CD4-positive, alpha-beta T cell treated with Interleukin-2 at 100 ng/mL for 4 hours (primary cell): ENCODE measurements around the gene CCDC43.
"Not testable (repeated sequence)": the region's sequence is repeated elsewhere in the genome, so short reads cannot be mapped to it uniquely, and the experiment has no call there.

Experiments used
- DNase-seq: peaks from one replicate; pipeline ENCODE4 v3.0.0-alpha.2; 2020; ENCODE audit warnings: low spot score

CCDC43 gene

DNA sequence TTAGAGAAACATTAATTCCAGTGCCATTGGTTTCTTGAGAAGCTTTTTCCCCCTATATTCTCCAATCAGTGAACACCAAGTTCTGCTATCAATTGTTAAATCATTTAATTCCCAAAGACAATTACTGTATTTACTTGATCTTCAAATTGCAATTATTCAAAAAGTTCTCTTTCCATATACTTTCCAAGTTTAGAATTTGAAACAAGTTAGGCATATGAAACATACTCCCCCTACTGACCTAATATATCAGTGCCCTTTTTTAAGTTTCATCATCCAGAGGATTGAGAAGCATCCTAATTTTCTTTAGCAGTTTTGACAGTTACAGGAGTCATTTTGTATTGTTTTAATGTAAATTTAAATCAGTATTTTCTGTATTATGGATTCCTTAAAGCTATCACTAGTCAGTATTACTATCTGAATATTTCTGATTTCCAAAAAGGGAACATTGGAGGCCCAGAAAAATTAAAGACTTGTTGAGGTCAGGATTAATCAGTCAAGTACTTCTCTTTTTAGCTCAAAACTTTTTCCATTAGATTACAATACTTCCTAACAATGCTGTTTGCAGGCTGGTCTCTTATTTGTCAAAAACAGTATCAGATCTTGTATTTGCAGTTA, 17.0 kb downstream of the CCDC43 start:
- DNase-seq, result no peak

DNA sequence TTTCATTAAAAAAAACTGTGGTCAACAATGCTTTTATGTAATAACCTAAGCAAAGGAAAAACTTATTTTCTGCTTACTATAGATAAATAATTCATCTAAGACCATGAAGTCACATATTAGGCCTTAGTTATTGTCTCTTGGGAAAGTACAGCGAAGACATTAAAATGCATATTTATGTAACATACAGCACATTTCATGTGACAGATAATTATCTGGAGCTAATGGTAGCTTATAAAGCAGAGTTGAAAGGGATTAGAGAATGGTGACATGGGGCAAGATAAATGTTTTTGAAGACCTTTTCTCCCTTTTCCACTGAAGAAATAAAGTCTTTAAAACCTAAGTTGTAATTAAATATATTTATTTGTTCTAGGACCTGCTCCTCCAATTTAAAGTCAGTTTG, 23.6 kb downstream of the CCDC43 start:
- no peak for DNase-seq

DNA sequence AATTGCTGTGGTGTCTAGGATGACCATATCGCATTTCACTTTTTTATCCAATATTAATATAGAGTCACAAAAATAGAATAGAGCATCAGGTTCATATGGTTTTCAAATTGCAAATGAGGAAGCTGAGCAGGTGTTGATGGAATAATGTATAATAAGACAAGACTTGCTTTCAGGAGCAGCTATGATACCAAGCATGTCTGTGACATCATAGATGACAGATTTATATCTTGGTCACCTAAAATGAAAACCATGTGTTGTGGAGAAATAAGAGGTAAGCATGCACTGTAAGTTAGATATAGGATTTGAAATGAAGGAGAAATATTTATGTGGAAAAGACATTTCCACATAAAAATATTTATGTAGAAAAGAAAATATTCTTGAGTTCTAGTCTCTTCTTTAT, 24.7 kb downstream of the CCDC43 start:
- DNase-seq, result no peak

DNA sequence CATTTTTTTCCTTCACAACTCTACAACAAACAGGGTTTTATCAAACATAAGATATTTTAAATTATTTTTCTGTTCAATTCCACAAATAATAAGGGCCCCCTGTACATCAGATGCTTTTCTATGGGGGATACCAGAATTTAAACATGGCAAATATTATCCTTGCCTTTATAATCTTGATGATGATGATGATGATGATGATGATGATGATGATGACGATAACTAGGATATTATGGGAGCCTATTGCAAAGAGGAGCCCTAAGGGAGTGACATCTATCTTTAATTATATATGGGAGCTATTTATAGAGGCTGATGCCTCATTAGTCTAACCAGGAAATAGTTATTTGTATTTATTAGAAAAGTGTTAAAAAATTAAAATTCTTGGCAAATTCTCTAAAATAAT, 26.5 kb downstream of the CCDC43 start:
- DNase-seq, result no peak

DNA sequence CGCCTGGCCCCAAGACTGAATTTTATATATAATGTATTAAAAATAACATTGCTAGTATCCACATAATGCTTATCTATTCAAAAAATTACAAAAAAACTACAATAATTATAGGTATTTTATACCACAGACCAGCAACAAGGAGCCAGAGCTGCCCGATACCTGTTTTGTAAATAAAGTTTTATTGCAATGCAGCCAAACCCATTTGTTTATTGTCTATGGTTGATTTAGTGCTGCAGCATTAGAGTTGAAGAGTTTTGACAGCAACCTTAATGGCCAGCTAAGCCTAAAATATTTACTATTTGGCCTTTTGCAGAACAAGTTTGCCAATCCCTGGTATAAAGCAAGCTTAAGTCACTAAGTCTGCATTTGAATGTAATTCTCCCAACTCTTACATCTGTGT, 27.7 kb downstream of the CCDC43 start:
- no peak for DNase-seq

DNA sequence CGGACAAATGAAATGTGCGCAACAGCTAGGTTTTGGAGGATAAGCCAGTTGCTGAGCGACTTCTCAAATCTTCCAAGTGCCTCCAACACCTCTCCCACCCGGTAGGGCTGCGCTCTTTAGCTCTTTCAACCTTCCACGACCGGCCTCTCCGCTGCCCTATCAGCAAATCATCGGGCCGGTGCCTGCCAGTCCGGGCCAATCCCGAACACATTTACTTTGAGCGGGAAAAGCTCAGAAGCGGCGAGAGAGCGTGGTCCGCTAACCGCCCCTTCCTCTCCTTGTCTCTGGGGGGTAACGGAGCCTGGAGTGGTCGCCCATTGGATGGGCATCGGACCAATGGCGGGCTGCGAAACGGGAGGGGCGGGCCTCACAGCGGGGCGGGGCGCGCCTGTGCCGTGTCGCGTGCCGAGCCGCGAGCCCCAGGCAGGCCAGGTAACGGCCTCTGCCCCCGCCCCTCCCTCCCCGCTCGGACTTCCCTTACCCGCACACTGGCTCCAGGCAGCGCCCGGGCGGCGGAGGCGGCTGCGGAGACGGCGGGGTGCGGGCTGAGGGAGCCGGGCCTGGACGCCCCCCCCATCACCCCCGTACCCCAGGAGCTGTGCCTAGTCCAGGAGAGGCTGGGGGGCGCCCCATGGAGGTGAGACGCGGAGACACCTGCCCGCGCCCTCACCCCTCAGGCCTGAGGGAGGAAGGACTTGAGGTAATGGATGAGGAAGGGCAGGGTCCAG, 33.4 kb downstream of the CCDC43 start, which contains the start of gene MEIOC:
TSS of gene MEIOC (plus strand) at position 486 of the 728 bp plus-strand sequence. CDS start at position 632, 146 bp downstream.
- DNase-seq, result peak; percentile 1

DNA sequence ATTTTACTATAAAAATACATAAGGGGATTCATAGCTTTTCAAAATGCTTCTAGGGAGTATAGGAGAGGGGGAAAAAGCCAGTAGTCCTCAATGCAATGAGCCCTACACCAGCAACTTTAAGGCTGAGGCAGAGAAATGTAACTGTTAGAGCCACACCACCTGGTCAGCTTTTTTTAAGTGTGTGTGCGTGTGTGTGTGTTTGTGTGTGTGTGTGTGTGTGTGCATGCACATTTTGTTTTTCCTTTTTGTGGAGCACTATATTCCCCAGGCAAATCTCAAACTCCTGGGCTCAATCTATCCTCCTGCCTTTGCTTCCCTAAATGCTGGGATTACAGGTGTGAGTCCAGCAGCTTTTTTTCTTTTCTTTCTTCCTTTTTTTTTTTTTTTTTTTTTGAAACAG, 35.6 kb downstream of the CCDC43 start:
- DNase-seq, result no peak

DNA sequence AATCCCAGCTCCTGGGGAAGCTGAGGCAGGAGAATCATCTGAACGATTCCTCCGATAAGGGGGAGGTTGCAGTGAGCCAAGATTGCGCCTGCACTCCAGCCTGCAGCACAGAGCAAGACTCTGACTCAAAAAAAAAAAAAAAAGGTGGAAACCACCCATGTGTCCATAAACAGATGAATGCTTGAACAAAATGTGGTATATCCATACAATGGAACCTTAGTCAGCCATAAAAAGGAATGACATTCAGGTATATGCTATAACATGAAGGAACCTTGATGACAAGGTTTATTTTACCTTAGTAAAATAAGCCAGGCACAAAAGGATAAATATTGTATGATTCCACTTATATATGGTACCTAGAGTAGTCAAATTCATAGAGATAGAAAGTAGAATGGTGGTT, 36.2 kb downstream of the CCDC43 start:
- no peak for DNase-seq

DNA sequence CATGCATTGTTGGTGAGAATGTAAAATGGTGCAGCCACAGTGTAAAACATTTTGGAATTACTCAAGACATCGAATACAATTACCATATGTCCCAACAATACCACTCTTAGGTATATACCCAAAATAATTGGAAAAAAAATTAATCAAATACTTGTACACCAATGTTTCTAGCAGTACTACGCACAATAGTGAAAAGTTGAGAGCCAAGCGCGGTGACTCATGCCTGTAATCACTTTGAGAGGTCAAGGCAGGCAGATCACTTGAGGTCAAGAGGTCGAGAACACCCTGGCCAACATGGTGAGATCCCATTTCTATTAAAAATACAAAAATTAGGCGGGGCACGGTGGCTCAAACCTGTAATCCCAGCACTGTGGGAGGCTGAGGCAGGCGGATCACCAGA, 36.8 kb downstream of the CCDC43 start:
- DNase-seq, result no peak

DNA sequence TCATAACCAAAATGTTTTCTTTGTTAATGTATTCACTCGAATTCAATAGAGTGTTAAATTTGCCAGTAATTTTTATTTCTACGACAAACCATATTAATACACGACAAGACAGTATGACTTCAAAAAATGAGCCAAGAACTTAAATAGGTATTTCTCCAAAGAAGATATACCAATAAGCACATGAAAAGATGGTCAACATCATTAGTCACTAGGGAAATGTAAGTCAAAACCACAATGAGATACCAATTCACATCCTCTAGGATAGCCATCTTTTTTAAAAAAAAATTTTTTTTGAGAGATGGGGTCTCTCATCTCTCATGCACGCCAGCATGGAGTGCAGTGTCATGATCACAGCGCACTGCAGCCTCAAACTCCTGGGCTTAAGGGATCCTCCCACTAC, 38.3 kb downstream of the CCDC43 start:
- no peak for DNase-seq

DNA sequence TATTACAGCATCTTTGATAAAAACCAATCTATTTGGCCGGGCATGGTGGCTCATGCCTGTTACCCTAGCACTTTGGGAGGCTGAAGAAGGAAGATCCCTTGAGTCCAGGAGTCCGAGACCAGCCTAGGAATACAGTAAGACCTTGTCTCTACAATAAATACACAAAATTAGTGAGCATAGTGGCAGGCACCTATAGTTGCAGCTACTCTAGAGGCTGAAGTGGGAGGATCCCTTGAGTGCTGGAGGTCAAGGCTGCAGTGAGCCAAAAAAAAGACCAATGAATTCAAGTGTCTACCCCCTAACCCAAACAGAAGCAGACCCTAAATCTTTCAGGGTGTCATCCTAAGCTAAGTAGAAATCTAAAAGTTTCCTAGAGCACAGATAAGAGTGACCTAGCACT, 40.6 kb downstream of the CCDC43 start:
- DNase-seq, result no peak

DNA sequence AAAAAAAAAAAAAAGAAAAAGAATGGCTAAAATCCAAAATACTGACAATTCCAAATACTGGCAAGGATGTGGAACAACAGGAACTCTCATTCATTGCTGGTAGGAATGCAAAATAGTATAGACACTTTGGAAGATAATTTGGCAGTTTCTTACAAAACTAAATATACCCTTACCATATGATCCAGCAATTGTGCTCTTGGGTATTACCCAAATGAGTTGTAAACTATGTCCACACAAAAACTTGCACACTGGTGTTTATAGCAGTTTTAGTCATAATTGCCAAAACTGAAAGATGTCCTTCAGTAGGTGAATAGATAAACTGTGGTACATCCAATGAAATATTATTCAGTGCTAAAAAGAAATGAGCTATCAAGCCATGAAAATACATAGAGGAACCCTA, 41.8 kb downstream of the CCDC43 start:
- no peak for DNase-seq

DNA sequence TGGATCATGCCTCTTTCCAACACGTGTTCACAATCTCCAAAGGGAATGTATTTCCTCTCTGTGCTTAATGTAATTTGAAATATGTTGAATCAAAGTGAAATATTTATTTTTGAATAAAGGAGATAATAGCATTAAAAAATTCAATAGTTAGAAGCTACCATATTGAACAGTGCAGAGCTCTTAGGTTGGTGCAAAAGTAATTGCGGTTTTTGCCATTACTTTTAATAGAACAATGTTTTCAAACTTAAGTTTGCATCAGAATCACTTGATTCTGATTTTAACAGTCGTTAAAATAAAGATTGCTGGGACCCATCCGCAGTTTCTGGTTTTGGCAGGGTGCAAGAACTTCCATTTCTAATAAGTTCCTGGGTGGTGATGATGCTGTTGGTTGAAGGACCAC, 43.3 kb downstream of the CCDC43 start:
- no peak for DNase-seq

DNA sequence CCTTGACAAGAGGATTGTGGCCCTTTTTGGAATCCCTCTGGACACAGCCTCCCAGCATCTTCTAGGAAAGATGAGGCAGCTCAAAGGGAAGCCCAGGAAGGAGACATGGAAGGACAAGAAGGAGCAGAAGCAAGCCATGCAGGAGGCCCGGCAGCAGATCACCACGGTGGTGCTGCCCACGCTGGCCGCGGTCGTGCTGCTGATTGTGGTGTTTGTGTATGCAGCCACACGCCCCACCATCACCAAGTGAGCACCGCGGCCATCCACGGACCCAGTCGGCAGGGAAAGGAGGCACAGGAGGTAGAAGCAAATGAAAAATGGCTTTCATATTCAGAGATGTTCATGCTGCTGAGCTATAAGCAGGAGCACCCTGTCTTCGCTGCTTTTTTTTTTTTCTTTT, 44.2 kb downstream of the CCDC43 start:
- no peak for DNase-seq

DNA sequence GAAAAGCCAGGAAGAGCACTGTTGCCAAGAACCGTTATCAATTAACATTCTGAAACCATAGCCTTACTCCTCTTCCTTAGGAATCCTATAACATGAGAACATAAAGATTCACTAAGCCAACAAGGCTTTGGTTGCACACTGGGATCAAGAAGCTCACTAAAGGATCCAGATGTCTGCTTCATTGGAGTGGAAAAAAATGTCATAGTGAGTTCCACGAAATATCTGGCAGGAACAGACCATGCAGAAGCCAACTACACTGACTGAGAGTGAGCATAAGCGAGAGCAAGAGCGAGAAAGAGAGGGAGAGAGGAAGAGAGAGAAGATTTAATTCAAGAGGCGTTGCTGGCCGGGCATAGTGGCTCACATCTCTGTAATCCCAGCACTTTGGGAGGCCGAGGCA, 46.7 kb downstream of the CCDC43 start:
- DNase-seq, result no peak

DNA sequence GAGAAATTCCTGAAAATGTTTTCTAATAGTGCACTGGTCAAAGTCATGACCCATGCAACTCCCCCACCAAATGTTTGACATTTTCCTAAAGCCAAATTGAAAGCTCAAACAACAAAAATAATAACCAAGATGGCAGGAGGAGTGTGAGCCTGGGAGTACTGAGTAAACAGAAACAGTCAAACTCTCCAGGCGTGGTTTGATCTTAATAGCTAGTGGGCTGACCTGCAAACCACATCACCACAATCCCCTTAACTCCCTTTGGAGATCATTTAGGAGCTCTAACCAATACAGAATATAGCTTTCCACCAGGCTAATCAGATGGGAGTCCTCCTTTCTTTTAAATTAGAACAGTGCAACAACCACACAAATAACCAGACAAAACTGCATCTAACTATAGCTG, 52.5 kb downstream of the CCDC43 start:
- DNase-seq, result no peak

DNA sequence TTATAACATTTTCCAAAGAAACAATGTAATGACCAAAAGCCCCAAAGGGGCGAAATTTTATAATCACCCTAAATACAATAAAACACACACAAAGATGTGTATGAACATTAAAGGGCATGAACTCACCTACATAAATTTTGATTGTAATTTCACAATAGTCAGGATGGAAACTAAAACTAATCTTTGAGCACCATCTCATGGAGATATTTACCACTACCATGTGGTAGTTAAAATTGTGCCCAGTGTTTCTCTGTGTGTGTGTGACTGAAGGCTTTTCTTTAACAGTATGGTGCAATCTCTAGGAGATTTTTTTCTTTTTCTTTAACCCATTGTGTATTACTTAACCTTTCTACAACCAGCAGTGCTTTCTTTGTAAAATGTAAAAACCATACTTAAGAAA, 53.0 kb downstream of the CCDC43 start:
- DNase-seq, result no peak

DNA sequence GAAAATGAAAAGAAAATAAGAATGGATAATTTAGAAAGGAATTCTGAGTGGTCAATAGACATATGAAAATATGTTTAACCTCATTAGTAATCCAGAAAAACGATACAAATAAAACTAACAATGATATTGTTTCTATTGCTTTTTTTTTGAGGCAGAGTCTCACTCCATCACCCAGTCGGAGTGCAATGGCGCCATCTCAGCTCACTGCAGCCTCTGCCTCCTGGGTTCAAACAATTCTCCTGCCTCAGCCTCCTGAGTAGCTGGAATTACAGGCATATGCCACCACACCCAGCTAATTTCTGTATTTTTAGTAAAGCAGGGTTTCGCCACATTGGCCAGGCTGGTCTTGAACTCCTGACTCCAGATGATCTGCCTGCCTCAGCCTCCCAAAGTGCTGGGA, 55.2 kb downstream of the CCDC43 start:
- not testable (repeated sequence) for DNase-seq

DNA sequence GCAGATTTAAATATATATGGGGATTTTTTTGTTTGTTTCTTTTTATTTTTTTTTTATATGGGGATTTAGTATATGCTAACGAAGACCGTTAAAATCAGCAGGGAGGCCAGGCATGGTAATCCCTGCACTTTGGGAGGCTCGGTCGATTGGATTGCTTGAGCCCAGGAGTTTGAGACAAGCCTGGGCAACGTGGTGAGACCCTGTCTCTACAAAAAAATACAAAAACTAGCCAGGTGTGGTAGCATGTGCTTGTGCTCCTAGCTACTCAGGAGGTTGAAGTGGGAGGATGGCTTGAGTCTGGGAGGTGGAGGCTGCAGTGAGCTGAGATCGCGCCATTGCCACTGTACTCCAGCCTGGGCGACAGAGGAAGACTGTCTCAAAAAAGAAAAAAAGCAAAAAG, 55.6 kb downstream of the CCDC43 start:
- DNase-seq, result no peak

DNA sequence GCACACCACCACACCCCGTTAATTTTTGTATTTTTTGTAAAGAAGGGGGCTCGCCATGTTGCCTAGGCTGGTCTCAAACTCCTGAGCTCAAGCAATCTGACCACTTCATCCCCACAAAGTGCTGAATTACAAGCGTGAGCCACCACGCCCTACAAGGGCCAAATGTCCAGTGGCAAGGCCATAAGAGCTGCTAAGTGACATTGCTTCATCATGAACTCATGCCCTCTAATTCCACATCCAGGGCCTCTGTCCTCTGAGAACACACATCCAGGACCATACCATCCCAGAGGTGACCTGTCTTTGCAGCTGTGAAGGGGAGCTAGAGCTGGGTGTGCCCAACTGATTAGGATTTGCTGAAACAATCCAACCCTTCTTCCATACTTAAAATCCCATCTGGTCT, 58.9 kb downstream of the CCDC43 start:
- DNase-seq, result no peak

DNA sequence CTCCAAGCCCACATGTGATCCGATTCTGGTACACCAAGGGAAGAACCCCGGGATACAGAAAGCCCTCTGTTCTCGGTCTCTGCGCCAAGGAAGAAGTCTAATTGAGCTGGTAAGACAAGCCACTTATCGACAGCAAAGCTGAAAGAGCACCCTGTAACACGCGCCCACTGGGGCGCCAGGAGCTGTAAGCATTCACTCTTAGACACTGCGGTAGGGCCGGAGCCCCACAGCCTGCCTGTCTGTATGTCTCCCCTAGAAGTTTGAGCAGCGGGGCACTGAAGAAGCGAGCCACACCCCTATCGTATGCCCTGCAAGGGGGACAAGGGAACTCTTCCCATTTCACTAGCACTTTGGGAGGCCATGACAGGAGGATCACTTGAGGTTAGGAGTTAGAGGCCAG, 60.3 kb downstream of the CCDC43 start:
- no peak for DNase-seq

DNA sequence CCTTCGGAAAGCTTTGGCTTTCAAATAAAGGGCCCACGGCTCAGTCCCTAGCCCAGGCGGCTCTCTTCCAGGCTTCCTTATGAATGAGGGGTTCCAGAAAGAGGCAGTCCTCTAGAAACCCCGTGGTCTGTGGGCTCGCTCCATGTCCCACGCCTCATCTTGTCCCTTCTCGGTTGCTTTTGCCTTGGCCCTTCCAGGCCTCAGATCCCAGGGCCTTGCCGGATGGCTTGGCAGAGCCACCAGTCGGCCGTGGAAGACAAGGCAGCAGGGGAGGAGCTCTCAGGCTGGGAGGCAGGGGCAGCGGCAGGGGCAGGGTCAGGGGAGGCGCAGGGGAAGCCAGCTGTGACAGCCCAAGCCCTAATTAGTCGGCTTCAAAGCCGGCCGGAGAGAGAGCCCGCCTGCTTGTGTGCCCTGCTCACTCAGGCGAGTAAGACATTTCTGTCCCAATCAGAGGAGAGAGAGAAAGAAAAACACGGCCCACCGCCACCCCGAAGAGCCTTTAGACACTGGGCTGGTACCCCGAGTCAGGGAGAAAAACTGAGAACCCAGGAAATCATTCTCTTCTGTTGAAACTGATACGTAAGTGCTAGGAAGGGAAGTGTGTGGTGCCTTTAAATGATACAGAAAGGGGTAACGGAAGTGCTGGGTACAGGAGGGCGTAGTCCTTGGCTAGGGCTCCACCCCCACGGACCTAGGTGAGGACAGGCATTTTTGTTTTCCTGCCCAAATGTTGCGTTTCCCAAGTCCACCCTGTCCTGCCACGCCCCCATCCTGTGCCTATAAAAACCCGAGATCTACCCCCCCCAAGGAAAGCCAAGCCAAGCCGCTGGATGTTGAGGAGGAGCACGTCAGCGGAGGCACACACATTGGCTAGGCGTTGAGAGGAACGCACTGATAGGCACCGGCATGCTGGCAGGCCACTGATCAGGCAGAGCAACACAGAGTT, 61.1 kb downstream of the CCDC43 start:
- no peak for DNase-seq
